ENCODE data around the gene TJP1.

TJP1 gene

GRCh38 chr15:29770796-29771195, 51.5 kb downstream of the TJP1 start:
- no peak overlapping the region for H4K8ac ChIP-seq (ENCODE audit: low read depth, low read length)
- no peak overlapping the region for H2AK5ac ChIP-seq (ENCODE audit: low read length)
- no peak for DNase-seq
- H3K9ac ChIP-seq (ENCODE audit: low read length), result no peak overlapping the region
- H3K4ac ChIP-seq (ENCODE audit: low read depth, low read length), result no peak overlapping the region
- H3K27me3 ChIP-seq (ENCODE audit: insufficient read depth, low read length), result no peaks in the 10 kb centered on the region
- no peak overlapping the region for H2BK12ac ChIP-seq (ENCODE audit: low read length)
- H3K23ac ChIP-seq (ENCODE audit: low read length), result no peak overlapping the region
- no peak overlapping the region for H4K12ac ChIP-seq (ENCODE audit: low read depth, low read length)
- H4K91ac ChIP-seq (ENCODE audit: low read depth, low read length), result no peak overlapping the region
- H2BK120ac ChIP-seq (ENCODE audit: insufficient read depth, low read length, poor library complexity), result no peak overlapping the region
- peaks cover 0 to 4% of the 10 kb centered on the region in 2 experiments for H3K4me1 ChIP-seq (ENCODE audit: control insufficient read depth in 1 of 2, insufficient read depth in 2 of 2, low read length in 2 of 2)
- no CpG with 5 or more reads among the region's 2 CpGs for WGBS (ENCODE audit: extremely low coverage, insufficient coverage, insufficient read length)
- no peak overlapping the region for H3K27ac ChIP-seq (ENCODE audit: low read depth, low read length)
- no peaks in the 10 kb centered on the region for H3K79me2 ChIP-seq (ENCODE audit: control insufficient read depth, insufficient read depth, low read length, poor library complexity)
- no peak overlapping the region for H3K4me2 ChIP-seq (ENCODE audit: low read length)
- no peak overlapping the region for H3K4me3 ChIP-seq (ENCODE audit: low read depth, low read length)
- H2BK5ac ChIP-seq (ENCODE audit: low read depth, low read length, poor library complexity), result no peak overlapping the region
- H2AFZ ChIP-seq (ENCODE audit: insufficient read depth, low read length, poor library complexity), result no peak overlapping the region
- H3K9me3 ChIP-seq (ENCODE audit: insufficient read depth, low read depth, low read length), result no peaks in the 10 kb centered on the region
- H3K79me1 ChIP-seq (ENCODE audit: low read length), result no peaks in the 10 kb centered on the region
- no peak overlapping the region for H3K18ac ChIP-seq (ENCODE audit: low read length)
- H3K14ac ChIP-seq (ENCODE audit: low read length), result no peak overlapping the region
- H3K36me3 ChIP-seq (ENCODE audit: control insufficient read depth in 1 of 2, insufficient read depth in 2 of 2, low read length in 2 of 2), result peaks cover 12 to 15% of the 10 kb centered on the region in 2 experiments

GRCh38 chr15:29765898-29766527, 56.3 kb downstream of the TJP1 start:
- no peaks in the 10 kb centered on the region for H3K9me3 ChIP-seq (ENCODE audit: insufficient read depth, low read depth, low read length)
- WGBS (ENCODE audit: extremely low coverage, insufficient coverage, insufficient read length), result no CpG with 5 or more reads among the region's 8 CpGs
- H4K91ac ChIP-seq (ENCODE audit: low read depth, low read length), result no peak overlapping the region

DNA sequence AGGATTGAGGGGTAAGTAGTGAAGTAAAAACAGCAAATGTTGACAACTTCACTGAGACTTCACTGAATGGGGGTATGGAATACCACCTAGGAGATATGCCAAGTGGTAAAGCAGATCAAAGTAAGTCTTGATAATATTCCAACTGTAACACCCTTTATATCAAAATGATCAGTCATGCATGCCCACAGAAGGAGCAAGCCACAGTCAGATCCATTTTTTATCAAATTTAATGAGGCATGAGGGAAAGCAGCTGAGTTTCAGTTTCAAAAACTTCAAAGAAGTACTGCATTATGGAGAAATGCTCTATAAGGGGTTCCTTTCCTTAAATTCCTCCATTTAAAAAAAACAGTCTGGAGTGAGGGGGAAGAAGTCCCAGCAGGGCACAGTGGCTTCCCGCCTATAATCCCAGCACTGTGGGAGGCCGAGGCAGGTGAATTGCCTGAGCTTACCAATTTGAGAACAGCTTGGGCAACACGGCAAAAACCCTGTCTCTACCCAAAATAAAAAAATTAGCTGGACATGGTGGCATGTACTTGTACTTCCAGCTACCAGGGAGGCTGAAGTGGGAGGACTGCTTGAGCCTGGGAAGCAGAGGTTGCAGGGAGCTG, 56.9 kb downstream of the TJP1 start:
- WGBS (ENCODE audit: extremely low coverage, insufficient coverage, insufficient read length), result no CpG with 5 or more reads among the region's 3 CpGs
- Histone ChIP-seq H2AK5ac (ENCODE audit: low read length) (no peak overlapping the region), H2BK12ac (ENCODE audit: low read length) (no peak overlapping the region), H4K8ac (ENCODE audit: low read depth, low read length) (no peak overlapping the region), H3K4me2 (ENCODE audit: low read length) (no peak overlapping the region), H2AFZ (ENCODE audit: insufficient read depth, low read length, poor library complexity) (no peak overlapping the region), H3K9ac (ENCODE audit: low read length) (no peak overlapping the region), H3K18ac (ENCODE audit: low read length) (no peak overlapping the region), H3K4me1 (ENCODE audit: control insufficient read depth in 1 of 2, insufficient read depth in 2 of 2, low read length in 2 of 2) (peaks cover 0 to 2% of the 10 kb centered on the region in 2 experiments), H2BK5ac (ENCODE audit: low read depth, low read length, poor library complexity) (no peak overlapping the region), H3K23ac (ENCODE audit: low read length) (no peak overlapping the region), H3K9me3 (ENCODE audit: insufficient read depth, low read depth, low read length) (no peaks in the 10 kb centered on the region), H3K27me3 (ENCODE audit: insufficient read depth, low read length) (no peaks in the 10 kb centered on the region), H3K79me2 (ENCODE audit: control insufficient read depth, insufficient read depth, low read length, poor library complexity) (peaks cover 2% of the 10 kb centered on the region), H4K91ac (ENCODE audit: low read depth, low read length) (no peak overlapping the region), H3K27ac (ENCODE audit: low read depth, low read length) (no peak overlapping the region), H2BK120ac (ENCODE audit: insufficient read depth, low read length, poor library complexity) (no peak overlapping the region), H3K4me3 (ENCODE audit: low read depth, low read length) (no peak overlapping the region), H3K36me3 (ENCODE audit: control insufficient read depth in 1 of 2, insufficient read depth in 2 of 2, low read length in 2 of 2) (peaks cover 14 to 23% of the 10 kb centered on the region in 2 experiments), H3K4ac (ENCODE audit: low read depth, low read length) (no peak overlapping the region), H4K12ac (ENCODE audit: low read depth, low read length) (no peak overlapping the region), H3K79me1 (ENCODE audit: low read length) (no peaks in the 10 kb centered on the region), H3K14ac (ENCODE audit: low read length) (no peak overlapping the region)
- DNase-seq, result no peak

More at GRCh38 chr15:29765898-29766527, 56.3 kb downstream of the TJP1 start:
- Histone ChIP-seq H2BK120ac (ENCODE audit: insufficient read depth, low read length, poor library complexity) (no peak overlapping the region), H3K9ac (ENCODE audit: low read length) (no peak overlapping the region), H2BK12ac (ENCODE audit: low read length) (no peak overlapping the region), H2AK5ac (ENCODE audit: low read length) (no peak overlapping the region), H3K4me2 (ENCODE audit: low read length) (no peak overlapping the region), H2AFZ (ENCODE audit: insufficient read depth, low read length, poor library complexity) (no peak overlapping the region), H3K18ac (ENCODE audit: low read length) (no peak overlapping the region), H3K79me2 (ENCODE audit: control insufficient read depth, insufficient read depth, low read length, poor library complexity) (peaks cover 2% of the 10 kb centered on the region), H3K36me3 (ENCODE audit: control insufficient read depth in 1 of 2, insufficient read depth in 2 of 2, low read length in 2 of 2) (peaks cover 14 to 20% of the 10 kb centered on the region in 2 experiments), H3K4ac (ENCODE audit: low read depth, low read length) (no peak overlapping the region), H2BK5ac (ENCODE audit: low read depth, low read length, poor library complexity) (no peak overlapping the region), H3K27ac (ENCODE audit: low read depth, low read length) (no peak overlapping the region), H4K8ac (ENCODE audit: low read depth, low read length) (no peak overlapping the region), H3K4me3 (ENCODE audit: low read depth, low read length) (no peak overlapping the region), H3K14ac (ENCODE audit: low read length) (no peak overlapping the region), H3K23ac (ENCODE audit: low read length) (no peak overlapping the region), H4K12ac (ENCODE audit: low read depth, low read length) (no peak overlapping the region), H3K79me1 (ENCODE audit: low read length) (no peaks in the 10 kb centered on the region), H3K27me3 (ENCODE audit: insufficient read depth, low read length) (no peaks in the 10 kb centered on the region), H3K4me1 (ENCODE audit: control insufficient read depth in 1 of 2, insufficient read depth in 2 of 2, low read length in 2 of 2) (peaks cover 0 to 2% of the 10 kb centered on the region in 2 experiments)
- DNase-seq, result no peak

DNA sequence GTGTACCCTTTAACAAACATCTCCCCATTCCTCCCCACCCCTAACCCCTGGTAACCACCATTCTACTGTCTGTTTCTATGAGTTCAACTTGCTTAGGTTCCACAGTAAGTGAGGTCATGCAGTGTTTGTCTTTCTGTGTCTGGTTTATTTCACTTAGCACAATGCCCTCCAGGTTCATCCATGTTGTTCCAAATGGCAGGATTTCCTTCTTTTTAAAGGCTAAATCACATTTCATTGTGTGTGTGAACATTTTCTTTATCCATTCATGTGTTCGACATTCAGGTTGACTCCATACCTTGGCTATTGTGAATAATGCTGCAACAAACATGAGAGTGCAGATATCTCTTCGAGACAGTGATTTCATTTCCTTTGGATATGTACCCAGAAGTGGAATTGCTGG, 62.7 kb downstream of the TJP1 start:
- peaks cover 3% of the 10 kb centered on the region for H3K79me1 ChIP-seq (ENCODE audit: low read length)
- no peak overlapping the region for H3K4me3 ChIP-seq (ENCODE audit: low read depth, low read length)
- H3K23ac ChIP-seq (ENCODE audit: low read length), result no peak overlapping the region
- H2BK12ac ChIP-seq (ENCODE audit: low read length), result no peak overlapping the region
- H4K8ac ChIP-seq (ENCODE audit: low read depth, low read length), result no peak overlapping the region
- H2AK5ac ChIP-seq (ENCODE audit: low read length), result no peak overlapping the region
- no CpG with 5 or more reads among the region's 2 CpGs for WGBS (ENCODE audit: extremely low coverage, insufficient coverage, insufficient read length)
- no peak overlapping the region for H2BK120ac ChIP-seq (ENCODE audit: insufficient read depth, low read length, poor library complexity)
- peaks cover 2 to 6% of the 10 kb centered on the region in 2 experiments for H3K4me1 ChIP-seq (ENCODE audit: control insufficient read depth in 1 of 2, insufficient read depth in 2 of 2, low read length in 2 of 2)
- H3K79me2 ChIP-seq (ENCODE audit: control insufficient read depth, insufficient read depth, low read length, poor library complexity), result peaks cover 2% of the 10 kb centered on the region
- H2AFZ ChIP-seq (ENCODE audit: insufficient read depth, low read length, poor library complexity), result no peak overlapping the region
- no peak overlapping the region for H3K4ac ChIP-seq (ENCODE audit: low read depth, low read length)
- no peak overlapping the region for H3K18ac ChIP-seq (ENCODE audit: low read length)
- no peak overlapping the region for H3K9ac ChIP-seq (ENCODE audit: low read length)
- H3K36me3 ChIP-seq (ENCODE audit: control insufficient read depth in 1 of 2, insufficient read depth in 2 of 2, low read length in 2 of 2), result peaks cover 4 to 12% of the 10 kb centered on the region in 2 experiments
- no peak overlapping the region for H3K4me2 ChIP-seq (ENCODE audit: low read length)
- no peak overlapping the region for H4K91ac ChIP-seq (ENCODE audit: low read depth, low read length)
- peak overlapping the region; percentile 72 for H3K27ac ChIP-seq (ENCODE audit: low read depth, low read length)
- H4K12ac ChIP-seq (ENCODE audit: low read depth, low read length), result no peak overlapping the region
- no peak overlapping the region for H3K14ac ChIP-seq (ENCODE audit: low read length)
- DNase-seq, result no peak
- H2BK5ac ChIP-seq (ENCODE audit: low read depth, low read length, poor library complexity), result peak overlapping the region; percentile 79
- no peaks in the 10 kb centered on the region for H3K9me3 ChIP-seq (ENCODE audit: insufficient read depth, low read depth, low read length)
- no peaks in the 10 kb centered on the region for H3K27me3 ChIP-seq (ENCODE audit: insufficient read depth, low read length)

Data from trophoblast cell (in vitro differentiated cells and primary cell).